Liver (tissue), 9 donors: ENCODE data around the gene LRRC74B. TPM values are rescaled to one million over a fixed set of nuclear protein-coding genes. Genes with fewer than 3 reads are reported as not detected.

ENCODE experiments used
- DNase-seq: peaks from one replicate; pipeline ENCODE4 v3.0.0-alpha.2; 2017; ENCODE audit warnings: low spot score
- H3K27ac ChIP-seq, 2 donors: one replicate each; pipeline ENCODE4 v1.7.0; 2013; ENCODE audit warnings: inconsistent platforms in 2 of 2, low read length in 2 of 2, control low read depth in 1 of 2, low read depth in 1 of 2, mild to moderate bottlenecking in 1 of 2
- H3K27me3 ChIP-seq, 4 donors: one replicate each; pipeline versions ENCODE4 v1.6.1 to v1.7.0; 2013; ENCODE audit warnings: low read length in 3 of 4, inconsistent platforms in 1 of 4, mild to moderate bottlenecking in 1 of 4, moderate library complexity in 1 of 4; ENCODE audit not compliant: control insufficient read depth in 4 of 4, insufficient read depth in 4 of 4
- H3K36me3 ChIP-seq, 4 donors: one replicate each; pipeline versions ENCODE4 v1.6.1 to v1.7.0; 2013; ENCODE audit warnings: low read length in 3 of 4, mild to moderate bottlenecking in 3 of 4, low read depth in 1 of 4, moderate library complexity in 1 of 4; ENCODE audit not compliant: control insufficient read depth in 4 of 4, insufficient read depth in 3 of 4
- H3K4me1 ChIP-seq, 4 donors: one replicate each; pipeline versions ENCODE4 v1.6.1 to v1.7.0; 2013; ENCODE audit warnings: low read length in 3 of 4, mild to moderate bottlenecking in 3 of 4, moderate library complexity in 1 of 4; ENCODE audit not compliant: control insufficient read depth in 4 of 4, insufficient read depth in 4 of 4
- H3K4me3 ChIP-seq, 3 donors: one replicate each; pipeline versions ENCODE4 v1.6.1 to v1.7.0; 2013; ENCODE audit warnings: low read length in 3 of 3, control low read depth in 1 of 3, low read depth in 1 of 3, mild to moderate bottlenecking in 1 of 3
- H3K9ac ChIP-seq, 2 donors: one replicate each; pipeline ENCODE4 v1.7.0; 2013; ENCODE audit warnings: low read length in 2 of 2, mild to moderate bottlenecking in 2 of 2, moderate library complexity in 2 of 2, control low read depth in 1 of 2, low read depth in 1 of 2
- H3K9me3 ChIP-seq, 4 donors: one replicate each; pipeline versions ENCODE4 v1.6.1 to v1.7.0; 2013; ENCODE audit warnings: low read length in 3 of 4; ENCODE audit not compliant: control insufficient read depth in 4 of 4
- EGR1 ChIP-seq, 2 donors: IDR thresholded peaks; 2 replicates each; pipeline ENCODE4 v1.6.1; 2016 to 2018; ENCODE audit warnings: antibody characterized with exemption in 2 of 2, low read depth in 2 of 2
- FOXA2 ChIP-seq: IDR thresholded peaks from 2 replicates; pipeline ENCODE4 v1.6.1; 2016; ENCODE audit warnings: antibody characterized with exemption
- GABPA ChIP-seq, 2 donors: IDR thresholded peaks in 1 of 2; conservative IDR thresholded peaks in 1 of 2; 2 replicates each; pipeline ENCODE4 v1.6.1; 2016; ENCODE audit warnings: antibody characterized with exemption in 2 of 2, mild to moderate bottlenecking in 1 of 2, moderate library complexity in 1 of 2
- HNF4A ChIP-seq, 2 donors: conservative IDR thresholded peaks; 2 replicates each; pipeline ENCODE4 v1.6.1; 2016; ENCODE audit warnings: antibody characterized with exemption in 2 of 2, mild to moderate bottlenecking in 2 of 2
- HNF4G ChIP-seq: IDR thresholded peaks from 2 replicates; pipeline ENCODE4 v1.6.1; 2016; ENCODE audit warnings: antibody characterized with exemption
- JUND ChIP-seq, 2 donors: IDR thresholded peaks; 2 replicates each; pipeline ENCODE4 v1.6.1; 2016; ENCODE audit warnings: antibody characterized with exemption in 2 of 2
- NR2F2 ChIP-seq: IDR thresholded peaks from 2 replicates; pipeline ENCODE4 v1.6.1; 2016; ENCODE audit warnings: antibody characterized with exemption
- RAD21 ChIP-seq, 2 donors: IDR thresholded peaks; 2 replicates each; pipeline ENCODE4 v1.6.1; 2016; ENCODE audit warnings: antibody characterized with exemption in 2 of 2, mild to moderate bottlenecking in 2 of 2
- RXRA ChIP-seq, 2 donors: IDR thresholded peaks; 2 replicates each; pipeline ENCODE4 v1.6.1; 2017 to 2018; ENCODE audit warnings: antibody characterized with exemption in 2 of 2, mild to moderate bottlenecking in 1 of 2
- SP1 ChIP-seq: IDR thresholded peaks from 2 replicates; pipeline ENCODE4 v1.6.1; 2018; ENCODE audit warnings: antibody characterized with exemption, mild to moderate bottlenecking
- TAF1 ChIP-seq: conservative IDR thresholded peaks from 2 replicates; pipeline ENCODE4 v1.6.1; 2016; ENCODE audit warnings: antibody characterized with exemption, mild to moderate bottlenecking
- YY1 ChIP-seq: IDR thresholded peaks from 2 replicates; pipeline ENCODE4 v1.6.1; 2016; ENCODE audit warnings: antibody characterized with exemption, mild to moderate bottlenecking
- whole genome bisulfite sequencing: extraction: QIAGEN DNeasy Blood & Tissue Kit; methylation state at CpG from one replicate; pipeline ENCODE4 v1.1.7; 2013; 5-methylcytosine and 5-hydroxymethylcytosine counted together
- polyA plus RNA-seq, 2 donors: library from polyadenylated mRNA; stranded (reverse) in 1 of 2; unstranded in 1 of 2; fragments of 200-250 nt in 1 of 2; fragments of >200 nt in 1 of 2; fragmentation: Nextera tagmentation in 1 of 2; extraction: Ambion mirVana in 1 of 2; gene quantifications; one replicate each; pipeline versions ENCODE4 v1.2.1 to v1.2.3, GENCODE V29; 2013 to 2015
- total RNA-seq, 2 donors: library from RNA; depleted of rRNA; stranded (reverse); fragments of >200 nt; gene quantifications; one replicate each; pipeline ENCODE4 v1.2.3, GENCODE V29; 2014
- TF ChIP-seq, protein P1 (sequence below): IDR thresholded peaks from 2 replicates; pipeline ENCODE4 v1.6.1; 2016; ENCODE audit warnings: antibody characterized with exemption
- TF ChIP-seq, protein P2 (sequence below): IDR thresholded peaks from 2 replicates; pipeline ENCODE4 v1.6.1; 2016; ENCODE audit warnings: antibody characterized with exemption
- TF ChIP-seq, protein P3 (sequence below): IDR thresholded peaks from 2 replicates; pipeline ENCODE4 v1.6.1; 2016; ENCODE audit warnings: antibody characterized with exemption, mild to moderate bottlenecking
- TF ChIP-seq, protein P4 (sequence below): IDR thresholded peaks from 2 replicates; pipeline ENCODE4 v1.6.1; 2016; ENCODE audit warnings: antibody characterized with exemption
- TF ChIP-seq, protein P5 (sequence below): fragments of 150-350 bp; IDR thresholded peaks from 2 replicates; pipeline ENCODE4 v1.5.1; 2017; ENCODE audit warnings: improper control_type of control experiment, low read depth, low read length; ENCODE audit not compliant: missing input control
- donor health status: healthy.
- donor health status: healthy.
- donor health status: healthy.
- donor health status: healthy.
- donor health status: healthy.

LRRC74B gene
- total and polyA plus RNA-seq, 4 donors: not detected

DNA sequence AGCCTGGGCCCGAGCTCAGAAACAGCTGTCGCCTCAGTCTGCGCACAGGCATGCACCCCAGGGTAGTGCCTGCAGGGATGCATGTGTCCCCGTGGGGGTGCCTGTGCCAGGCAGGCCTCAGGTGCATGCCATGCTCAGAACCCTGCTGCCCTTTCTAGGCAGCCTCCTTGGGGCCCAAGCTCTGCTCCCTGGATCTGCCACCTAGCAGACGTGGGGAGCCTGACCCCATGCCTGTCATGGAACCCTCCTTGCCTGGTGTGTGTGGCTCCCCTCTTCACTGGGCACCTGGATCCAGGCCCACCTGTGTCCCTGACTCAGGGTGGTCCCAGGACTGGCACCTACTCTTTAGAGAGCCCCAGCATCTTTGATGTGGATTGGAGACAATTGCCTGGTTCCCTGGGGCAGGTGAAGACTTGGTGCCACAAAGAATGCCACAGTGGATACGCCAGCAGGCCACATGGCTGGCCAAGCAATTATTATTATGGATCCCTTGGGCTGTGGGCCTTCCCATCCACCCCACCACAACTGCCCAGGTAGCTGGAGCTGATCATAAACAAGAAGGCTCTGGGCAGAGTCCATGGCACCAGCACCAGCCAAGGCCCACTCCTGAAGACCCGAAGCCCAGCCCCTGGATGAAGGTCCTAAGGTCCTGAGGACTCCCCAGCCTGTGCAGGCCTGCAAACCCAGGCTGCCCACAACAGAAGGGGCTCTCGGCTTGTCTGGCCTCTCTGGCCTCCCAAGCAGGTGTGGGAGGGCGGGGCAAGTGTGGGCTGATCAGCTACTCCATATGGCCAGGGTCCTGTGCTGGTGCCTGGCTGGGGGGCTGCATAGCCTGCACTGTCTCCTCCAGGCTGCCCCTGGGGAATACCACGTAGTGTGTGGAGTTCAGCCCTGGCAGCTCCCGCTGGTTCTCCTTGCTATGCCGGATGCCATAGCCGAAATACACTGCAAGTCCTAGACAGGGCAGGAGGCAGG, 17.2 kb upstream of the LRRC74B start:
- Histone ChIP-seq H3K4me1 (no peaks in the 10 kb centered on the region), H3K36me3 (no peaks in the 10 kb centered on the region), H3K4me3 (no peak overlapping the region), H3K9ac (no peak overlapping the region), H3K27ac (no peak overlapping the region), H3K27me3 (no peaks in the 10 kb centered on the region), H3K9me3 (no peaks in the 10 kb centered on the region)
- TF ChIP-seq, protein P1, sequence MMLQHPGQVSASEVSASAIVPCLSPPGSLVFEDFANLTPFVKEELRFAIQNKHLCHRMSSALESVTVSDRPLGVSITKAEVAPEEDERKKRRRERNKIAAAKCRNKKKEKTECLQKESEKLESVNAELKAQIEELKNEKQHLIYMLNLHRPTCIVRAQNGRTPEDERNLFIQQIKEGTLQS: no peak
- TF ChIP-seq NR2F2 (no peak), HNF4G (no peak), RXRA (IDR thresholded peaks at IDR 0.05) (no peak), JUND (IDR thresholded peaks at IDR 0.05) (no peak)
- TF ChIP-seq, protein P2, sequence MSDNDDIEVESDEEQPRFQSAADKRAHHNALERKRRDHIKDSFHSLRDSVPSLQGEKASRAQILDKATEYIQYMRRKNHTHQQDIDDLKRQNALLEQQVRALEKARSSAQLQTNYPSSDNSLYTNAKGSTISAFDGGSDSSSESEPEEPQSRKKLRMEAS: no peak
- TF ChIP-seq, protein P3, sequence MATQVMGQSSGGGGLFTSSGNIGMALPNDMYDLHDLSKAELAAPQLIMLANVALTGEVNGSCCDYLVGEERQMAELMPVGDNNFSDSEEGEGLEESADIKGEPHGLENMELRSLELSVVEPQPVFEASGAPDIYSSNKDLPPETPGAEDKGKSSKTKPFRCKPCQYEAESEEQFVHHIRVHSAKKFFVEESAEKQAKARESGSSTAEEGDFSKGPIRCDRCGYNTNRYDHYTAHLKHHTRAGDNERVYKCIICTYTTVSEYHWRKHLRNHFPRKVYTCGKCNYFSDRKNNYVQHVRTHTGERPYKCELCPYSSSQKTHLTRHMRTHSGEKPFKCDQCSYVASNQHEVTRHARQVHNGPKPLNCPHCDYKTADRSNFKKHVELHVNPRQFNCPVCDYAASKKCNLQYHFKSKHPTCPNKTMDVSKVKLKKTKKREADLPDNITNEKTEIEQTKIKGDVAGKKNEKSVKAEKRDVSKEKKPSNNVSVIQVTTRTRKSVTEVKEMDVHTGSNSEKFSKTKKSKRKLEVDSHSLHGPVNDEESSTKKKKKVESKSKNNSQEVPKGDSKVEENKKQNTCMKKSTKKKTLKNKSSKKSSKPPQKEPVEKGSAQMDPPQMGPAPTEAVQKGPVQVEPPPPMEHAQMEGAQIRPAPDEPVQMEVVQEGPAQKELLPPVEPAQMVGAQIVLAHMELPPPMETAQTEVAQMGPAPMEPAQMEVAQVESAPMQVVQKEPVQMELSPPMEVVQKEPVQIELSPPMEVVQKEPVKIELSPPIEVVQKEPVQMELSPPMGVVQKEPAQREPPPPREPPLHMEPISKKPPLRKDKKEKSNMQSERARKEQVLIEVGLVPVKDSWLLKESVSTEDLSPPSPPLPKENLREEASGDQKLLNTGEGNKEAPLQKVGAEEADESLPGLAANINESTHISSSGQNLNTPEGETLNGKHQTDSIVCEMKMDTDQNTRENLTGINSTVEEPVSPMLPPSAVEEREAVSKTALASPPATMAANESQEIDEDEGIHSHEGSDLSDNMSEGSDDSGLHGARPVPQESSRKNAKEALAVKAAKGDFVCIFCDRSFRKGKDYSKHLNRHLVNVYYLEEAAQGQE: no peak
- WGBS: 93% methylated on average over 13 of the region's 13 CpGs
- DNase-seq: no peak

DNA sequence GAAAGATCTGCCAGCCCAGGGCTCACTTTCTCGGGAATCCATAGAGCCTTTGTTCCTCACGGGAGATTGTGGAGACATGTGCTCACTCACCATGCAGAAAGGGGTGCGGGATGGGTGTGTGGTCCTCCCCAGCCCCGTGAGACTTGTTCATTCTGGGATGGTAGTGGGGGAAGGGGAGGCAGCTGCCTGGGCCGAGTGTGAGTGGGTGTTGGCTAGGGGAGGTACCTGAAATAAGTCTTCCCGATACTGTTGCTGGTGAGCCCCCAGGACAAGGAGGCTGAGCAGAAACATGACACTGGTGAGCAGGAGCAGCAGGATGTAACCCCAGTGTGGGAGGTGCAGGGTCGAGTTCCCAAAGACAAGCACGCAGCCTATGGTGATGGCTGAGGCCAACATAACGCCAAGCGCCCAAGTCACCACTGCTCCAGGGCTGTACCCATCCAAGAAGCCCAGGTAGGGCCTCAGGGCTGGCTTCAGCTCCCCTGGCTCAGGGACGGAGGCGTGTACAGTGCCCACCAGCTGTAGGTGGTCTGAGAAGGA, 16.2 kb upstream of the LRRC74B start:
- 75% methylated on average over 12 of the region's 12 CpGs for WGBS
- no peak for DNase-seq
- no peaks in the 10 kb centered on the region for H3K27me3 ChIP-seq

DNA sequence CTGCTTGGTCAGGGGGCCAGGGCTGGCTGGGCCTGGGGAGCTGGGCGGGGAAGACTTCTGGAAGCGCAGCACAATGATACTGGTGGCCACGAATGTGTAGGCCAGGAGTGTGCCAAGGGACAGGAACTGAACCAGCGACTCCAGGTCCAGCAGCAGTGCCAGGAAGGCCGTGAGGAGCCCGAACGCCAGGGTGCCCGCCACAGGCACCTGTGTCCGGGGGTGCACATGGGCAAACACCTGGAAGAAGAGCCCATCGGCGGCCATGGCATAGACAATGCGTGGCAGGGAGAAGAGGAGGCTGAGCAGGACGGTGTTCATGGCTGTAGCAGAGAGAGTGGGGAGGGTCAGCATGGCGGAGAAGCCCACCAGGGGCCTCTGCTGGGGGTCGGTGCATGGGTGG, 15.7 kb upstream of the LRRC74B start:
- H3K36me3 ChIP-seq: no peaks in the 10 kb centered on the region
- no peaks in the 10 kb centered on the region for H3K4me1 ChIP-seq
- H3K9ac ChIP-seq: no peak overlapping the region
- H3K27me3 ChIP-seq: no peaks in the 10 kb centered on the region
- DNase-seq: no peak
- H3K4me3 ChIP-seq: no peak overlapping the region
- WGBS: 90% methylated on average over 15 of the region's 15 CpGs
- H3K27ac ChIP-seq: no peak overlapping the region
- no peaks in the 10 kb centered on the region for H3K9me3 ChIP-seq
- TF ChIP-seq RXRA (IDR thresholded peaks at IDR 0.05): no peak
- TF ChIP-seq, protein P4, sequence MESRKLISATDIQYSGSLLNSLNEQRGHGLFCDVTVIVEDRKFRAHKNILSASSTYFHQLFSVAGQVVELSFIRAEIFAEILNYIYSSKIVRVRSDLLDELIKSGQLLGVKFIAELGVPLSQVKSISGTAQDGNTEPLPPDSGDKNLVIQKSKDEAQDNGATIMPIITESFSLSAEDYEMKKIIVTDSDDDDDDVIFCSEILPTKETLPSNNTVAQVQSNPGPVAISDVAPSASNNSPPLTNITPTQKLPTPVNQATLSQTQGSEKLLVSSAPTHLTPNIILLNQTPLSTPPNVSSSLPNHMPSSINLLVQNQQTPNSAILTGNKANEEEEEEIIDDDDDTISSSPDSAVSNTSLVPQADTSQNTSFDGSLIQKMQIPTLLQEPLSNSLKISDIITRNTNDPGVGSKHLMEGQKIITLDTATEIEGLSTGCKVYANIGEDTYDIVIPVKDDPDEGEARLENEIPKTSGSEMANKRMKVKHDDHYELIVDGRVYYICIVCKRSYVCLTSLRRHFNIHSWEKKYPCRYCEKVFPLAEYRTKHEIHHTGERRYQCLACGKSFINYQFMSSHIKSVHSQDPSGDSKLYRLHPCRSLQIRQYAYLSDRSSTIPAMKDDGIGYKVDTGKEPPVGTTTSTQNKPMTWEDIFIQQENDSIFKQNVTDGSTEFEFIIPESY: no peak
- no peak for TF ChIP-seq HNF4A (conservative IDR thresholded peaks at IDR 0.05)
- no peak for TF ChIP-seq RAD21 (IDR thresholded peaks at IDR 0.05)
- TF ChIP-seq GABPA (IDR thresholded peaks at IDR 0.05 in 1 of 2, conservative IDR thresholded peaks at IDR 0.05 in 1 of 2): no peak
- TF ChIP-seq YY1: no peak
- no peak for TF ChIP-seq TAF1
- TF ChIP-seq, protein P5, sequence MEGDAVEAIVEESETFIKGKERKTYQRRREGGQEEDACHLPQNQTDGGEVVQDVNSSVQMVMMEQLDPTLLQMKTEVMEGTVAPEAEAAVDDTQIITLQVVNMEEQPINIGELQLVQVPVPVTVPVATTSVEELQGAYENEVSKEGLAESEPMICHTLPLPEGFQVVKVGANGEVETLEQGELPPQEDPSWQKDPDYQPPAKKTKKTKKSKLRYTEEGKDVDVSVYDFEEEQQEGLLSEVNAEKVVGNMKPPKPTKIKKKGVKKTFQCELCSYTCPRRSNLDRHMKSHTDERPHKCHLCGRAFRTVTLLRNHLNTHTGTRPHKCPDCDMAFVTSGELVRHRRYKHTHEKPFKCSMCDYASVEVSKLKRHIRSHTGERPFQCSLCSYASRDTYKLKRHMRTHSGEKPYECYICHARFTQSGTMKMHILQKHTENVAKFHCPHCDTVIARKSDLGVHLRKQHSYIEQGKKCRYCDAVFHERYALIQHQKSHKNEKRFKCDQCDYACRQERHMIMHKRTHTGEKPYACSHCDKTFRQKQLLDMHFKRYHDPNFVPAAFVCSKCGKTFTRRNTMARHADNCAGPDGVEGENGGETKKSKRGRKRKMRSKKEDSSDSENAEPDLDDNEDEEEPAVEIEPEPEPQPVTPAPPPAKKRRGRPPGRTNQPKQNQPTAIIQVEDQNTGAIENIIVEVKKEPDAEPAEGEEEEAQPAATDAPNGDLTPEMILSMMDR: no peak
- TF ChIP-seq, protein P1: no peak
- no peak for TF ChIP-seq HNF4G
- no peak for TF ChIP-seq FOXA2
- no peak for TF ChIP-seq SP1

More for the DNA sequence above, 16.2 kb upstream of the LRRC74B start:
- no peaks in the 10 kb centered on the region for H3K4me1 ChIP-seq
- H3K27ac ChIP-seq: no peak overlapping the region
- H3K9me3 ChIP-seq: no peaks in the 10 kb centered on the region
- TF ChIP-seq TAF1 (no peak), SP1 (no peak), EGR1 (IDR thresholded peaks at IDR 0.05; ENCODE audit: low read depth in 2 of 2) (no peak), YY1 (no peak), GABPA (IDR thresholded peaks at IDR 0.05 in 1 of 2, conservative IDR thresholded peaks at IDR 0.05 in 1 of 2) (no peak), RAD21 (IDR thresholded peaks at IDR 0.05) (no peak)
- TF ChIP-seq, protein P2: no peak
- H3K9ac ChIP-seq: no peak overlapping the region
- no peak overlapping the region for H3K4me3 ChIP-seq
- no peaks in the 10 kb centered on the region for H3K36me3 ChIP-seq
